Liver (tissue), 9 donors: ENCODE data around the gene ABCC9. TPM values are rescaled to one million over a fixed set of nuclear protein-coding genes. Genes with fewer than 3 reads are reported as not detected.

Experiments used
- DNase-seq: peaks from one replicate; pipeline ENCODE4 v3.0.0-alpha.2; 2017; ENCODE audit warnings: low spot score
- H3K27ac ChIP-seq, 2 donors: one replicate each; pipeline ENCODE4 v1.7.0; 2013; ENCODE audit warnings: inconsistent platforms in 2 of 2, low read length in 2 of 2, control low read depth in 1 of 2, low read depth in 1 of 2, mild to moderate bottlenecking in 1 of 2
- H3K27me3 ChIP-seq, 4 donors: one replicate each; pipeline versions ENCODE4 v1.6.1 to v1.7.0; 2013; ENCODE audit warnings: low read length in 3 of 4, inconsistent platforms in 1 of 4, mild to moderate bottlenecking in 1 of 4, moderate library complexity in 1 of 4; ENCODE audit not compliant: control insufficient read depth in 4 of 4, insufficient read depth in 4 of 4
- H3K36me3 ChIP-seq, 4 donors: one replicate each; pipeline versions ENCODE4 v1.6.1 to v1.7.0; 2013; ENCODE audit warnings: low read length in 3 of 4, mild to moderate bottlenecking in 3 of 4, low read depth in 1 of 4, moderate library complexity in 1 of 4; ENCODE audit not compliant: control insufficient read depth in 4 of 4, insufficient read depth in 3 of 4
- H3K4me1 ChIP-seq, 4 donors: one replicate each; pipeline versions ENCODE4 v1.6.1 to v1.7.0; 2013; ENCODE audit warnings: low read length in 3 of 4, mild to moderate bottlenecking in 3 of 4, moderate library complexity in 1 of 4; ENCODE audit not compliant: control insufficient read depth in 4 of 4, insufficient read depth in 4 of 4
- H3K4me3 ChIP-seq, 3 donors: one replicate each; pipeline versions ENCODE4 v1.6.1 to v1.7.0; 2013; ENCODE audit warnings: low read length in 3 of 3, control low read depth in 1 of 3, low read depth in 1 of 3, mild to moderate bottlenecking in 1 of 3
- H3K9ac ChIP-seq, 2 donors: one replicate each; pipeline ENCODE4 v1.7.0; 2013; ENCODE audit warnings: low read length in 2 of 2, mild to moderate bottlenecking in 2 of 2, moderate library complexity in 2 of 2, control low read depth in 1 of 2, low read depth in 1 of 2
- H3K9me3 ChIP-seq, 4 donors: one replicate each; pipeline versions ENCODE4 v1.6.1 to v1.7.0; 2013; ENCODE audit warnings: low read length in 3 of 4; ENCODE audit not compliant: control insufficient read depth in 4 of 4
- FOXA1 ChIP-seq: IDR thresholded peaks from 2 replicates; pipeline ENCODE4 v1.6.1; 2016; ENCODE audit warnings: antibody characterized with exemption
- FOXA2 ChIP-seq: IDR thresholded peaks from 2 replicates; pipeline ENCODE4 v1.6.1; 2016; ENCODE audit warnings: antibody characterized with exemption
- GABPA ChIP-seq, 2 donors: IDR thresholded peaks in 1 of 2; conservative IDR thresholded peaks in 1 of 2; 2 replicates each; pipeline ENCODE4 v1.6.1; 2016; ENCODE audit warnings: antibody characterized with exemption in 2 of 2, mild to moderate bottlenecking in 1 of 2, moderate library complexity in 1 of 2
- NR2F2 ChIP-seq: IDR thresholded peaks from 2 replicates; pipeline ENCODE4 v1.6.1; 2016; ENCODE audit warnings: antibody characterized with exemption
- RAD21 ChIP-seq, 2 donors: IDR thresholded peaks; 2 replicates each; pipeline ENCODE4 v1.6.1; 2016; ENCODE audit warnings: antibody characterized with exemption in 2 of 2, mild to moderate bottlenecking in 2 of 2
- RXRA ChIP-seq, 2 donors: IDR thresholded peaks; 2 replicates each; pipeline ENCODE4 v1.6.1; 2017 to 2018; ENCODE audit warnings: antibody characterized with exemption in 2 of 2, mild to moderate bottlenecking in 1 of 2
- TAF1 ChIP-seq: conservative IDR thresholded peaks from 2 replicates; pipeline ENCODE4 v1.6.1; 2016; ENCODE audit warnings: antibody characterized with exemption, mild to moderate bottlenecking
- WGBS: extraction: QIAGEN DNeasy Blood & Tissue Kit; methylation state at CpG from one replicate; pipeline ENCODE4 v1.1.7; 2013; 5-methylcytosine and 5-hydroxymethylcytosine counted together
- polyA plus RNA-seq, 2 donors: library from polyadenylated mRNA; stranded (reverse) in 1 of 2; unstranded in 1 of 2; fragments of 200-250 nt in 1 of 2; fragments of >200 nt in 1 of 2; fragmentation: Nextera tagmentation in 1 of 2; extraction: Ambion mirVana in 1 of 2; gene quantifications; one replicate each; pipeline versions ENCODE4 v1.2.1 to v1.2.3, GENCODE V29; 2013 to 2015
- total RNA-seq, 2 donors: library from RNA; depleted of rRNA; stranded (reverse); fragments of >200 nt; gene quantifications; one replicate each; pipeline ENCODE4 v1.2.3, GENCODE V29; 2014
- TF ChIP-seq, protein P1 (sequence below): IDR thresholded peaks from 2 replicates; pipeline ENCODE4 v1.6.1; 2016; ENCODE audit warnings: antibody characterized with exemption
- TF ChIP-seq, protein P2 (sequence below): IDR thresholded peaks from 2 replicates; pipeline ENCODE4 v1.6.1; 2016; ENCODE audit warnings: antibody characterized with exemption
- TF ChIP-seq, protein P3 (sequence below): fragments of 150-350 bp; IDR thresholded peaks from 2 replicates; pipeline ENCODE4 v1.5.1; 2017; ENCODE audit warnings: improper control_type of control experiment, low read depth, low read length; ENCODE audit not compliant: missing input control
- TF ChIP-seq, protein P4 (sequence below): IDR thresholded peaks from 2 replicates; pipeline ENCODE4 v1.6.1; 2016; ENCODE audit warnings: antibody characterized with exemption
- donor health status: healthy.
- donor health status: healthy.
- donor health status: healthy.
- donor health status: healthy.
- donor health status: healthy.

The ABCC9 gene
- total and polyA plus RNA-seq, 4 donors = 2.7 to 55.6 (median 10.7) TPM

DNA sequence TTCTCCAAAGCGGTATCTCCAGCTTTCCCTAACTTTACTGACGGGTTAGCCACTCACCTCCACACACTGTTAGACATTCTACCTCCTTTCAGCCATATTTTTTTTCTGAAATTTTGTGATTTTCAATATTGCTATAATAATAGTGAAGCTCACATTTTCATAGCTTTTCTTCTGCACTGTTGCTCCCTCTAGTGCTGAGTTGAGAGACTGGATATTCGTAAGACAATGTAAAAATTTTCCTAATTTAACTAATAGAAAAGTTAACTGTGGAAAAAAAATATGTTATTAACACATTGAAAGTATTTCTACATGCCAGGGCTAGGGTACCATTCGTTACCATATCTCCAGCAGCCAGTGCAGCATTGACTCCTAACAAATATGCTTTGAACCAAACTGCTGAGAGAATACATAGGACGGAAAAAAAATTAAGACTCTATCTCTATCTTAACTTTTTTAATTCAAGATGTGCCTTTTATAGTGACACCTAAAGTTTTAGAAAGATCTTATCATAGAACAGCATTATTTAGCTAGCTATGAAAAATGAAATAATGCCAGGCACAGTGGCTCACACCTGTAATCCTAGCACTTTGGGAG is 48.7 kb upstream of the ABCC9 start:
- no peak overlapping the region for H3K27ac ChIP-seq
- no peaks in the 10 kb centered on the region for H3K9me3 ChIP-seq
- no peak overlapping the region for H3K4me3 ChIP-seq
- TF ChIP-seq, protein P1, sequence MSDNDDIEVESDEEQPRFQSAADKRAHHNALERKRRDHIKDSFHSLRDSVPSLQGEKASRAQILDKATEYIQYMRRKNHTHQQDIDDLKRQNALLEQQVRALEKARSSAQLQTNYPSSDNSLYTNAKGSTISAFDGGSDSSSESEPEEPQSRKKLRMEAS = no peak
- TF ChIP-seq TAF1 (no peak), RAD21 (IDR thresholded peaks at IDR 0.05) (peak; percentile 86 to 90), FOXA1 (no peak), NR2F2 (no peak), RXRA (IDR thresholded peaks at IDR 0.05) (no peak)
- TF ChIP-seq, protein P2, sequence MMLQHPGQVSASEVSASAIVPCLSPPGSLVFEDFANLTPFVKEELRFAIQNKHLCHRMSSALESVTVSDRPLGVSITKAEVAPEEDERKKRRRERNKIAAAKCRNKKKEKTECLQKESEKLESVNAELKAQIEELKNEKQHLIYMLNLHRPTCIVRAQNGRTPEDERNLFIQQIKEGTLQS = no peak
- TF ChIP-seq, protein P3, sequence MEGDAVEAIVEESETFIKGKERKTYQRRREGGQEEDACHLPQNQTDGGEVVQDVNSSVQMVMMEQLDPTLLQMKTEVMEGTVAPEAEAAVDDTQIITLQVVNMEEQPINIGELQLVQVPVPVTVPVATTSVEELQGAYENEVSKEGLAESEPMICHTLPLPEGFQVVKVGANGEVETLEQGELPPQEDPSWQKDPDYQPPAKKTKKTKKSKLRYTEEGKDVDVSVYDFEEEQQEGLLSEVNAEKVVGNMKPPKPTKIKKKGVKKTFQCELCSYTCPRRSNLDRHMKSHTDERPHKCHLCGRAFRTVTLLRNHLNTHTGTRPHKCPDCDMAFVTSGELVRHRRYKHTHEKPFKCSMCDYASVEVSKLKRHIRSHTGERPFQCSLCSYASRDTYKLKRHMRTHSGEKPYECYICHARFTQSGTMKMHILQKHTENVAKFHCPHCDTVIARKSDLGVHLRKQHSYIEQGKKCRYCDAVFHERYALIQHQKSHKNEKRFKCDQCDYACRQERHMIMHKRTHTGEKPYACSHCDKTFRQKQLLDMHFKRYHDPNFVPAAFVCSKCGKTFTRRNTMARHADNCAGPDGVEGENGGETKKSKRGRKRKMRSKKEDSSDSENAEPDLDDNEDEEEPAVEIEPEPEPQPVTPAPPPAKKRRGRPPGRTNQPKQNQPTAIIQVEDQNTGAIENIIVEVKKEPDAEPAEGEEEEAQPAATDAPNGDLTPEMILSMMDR = peak; percentile 63
- H3K9ac ChIP-seq = no peak overlapping the region
- H3K27me3 ChIP-seq = no peaks in the 10 kb centered on the region
- H3K4me1 ChIP-seq = no peaks in the 10 kb centered on the region
- no peaks in the 10 kb centered on the region for H3K36me3 ChIP-seq
- DNase-seq = no peak
- WGBS = 47% methylated on average over 5 of the region's 5 CpGs

DNA sequence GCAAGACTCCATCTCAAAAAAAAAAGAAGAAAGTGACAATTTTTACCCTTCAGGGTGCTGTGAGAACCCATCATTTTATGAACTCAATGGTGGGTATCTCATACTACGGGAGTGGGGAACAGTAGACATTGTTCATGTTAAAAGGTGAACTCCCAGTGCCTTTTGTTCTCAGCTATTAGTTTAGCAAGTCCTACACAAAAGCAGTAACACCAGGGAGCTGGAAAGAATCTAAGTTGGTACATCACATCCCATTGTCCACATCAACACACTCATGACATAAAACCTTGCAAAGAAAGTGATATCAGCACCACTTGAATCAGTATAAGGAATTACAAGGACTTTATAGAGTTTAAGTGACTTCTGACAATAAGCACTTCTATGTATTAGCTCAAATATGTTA is 47.4 kb upstream of the ABCC9 start:
- no peak for TF ChIP-seq RXRA (IDR thresholded peaks at IDR 0.05)
- Histone ChIP-seq H3K27me3 (no peaks in the 10 kb centered on the region), H3K27ac (no peak overlapping the region), H3K9me3 (no peaks in the 10 kb centered on the region), H3K36me3 (no peaks in the 10 kb centered on the region), H3K9ac (no peak overlapping the region), H3K4me1 (no peaks in the 10 kb centered on the region), H3K4me3 (no peak overlapping the region)
- DNase-seq = no peak
- 97% methylated on average over 1 of the region's 1 CpG for WGBS

DNA sequence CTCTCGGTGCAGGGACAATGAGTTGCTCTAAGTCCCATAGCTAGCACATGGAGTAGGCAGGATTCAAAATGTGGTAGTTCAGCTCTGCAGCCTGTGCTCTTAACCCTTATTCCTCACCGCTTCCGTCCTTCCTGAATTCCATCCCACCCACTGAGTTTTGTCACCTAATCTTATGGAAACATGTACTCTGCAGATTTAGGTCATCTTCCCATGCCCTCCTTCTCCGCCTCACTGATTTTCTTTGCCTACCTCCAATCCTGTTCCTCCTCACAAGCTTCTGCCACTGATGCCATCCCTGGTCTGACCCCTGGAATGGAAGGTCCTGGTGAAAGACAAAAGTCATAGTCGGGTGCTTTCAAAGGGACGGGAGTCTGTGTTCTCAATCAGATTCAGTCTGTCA is 46.5 kb upstream of the ABCC9 start:
- Histone ChIP-seq H3K4me1 (no peaks in the 10 kb centered on the region), H3K27me3 (no peaks in the 10 kb centered on the region), H3K9me3 (no peaks in the 10 kb centered on the region), H3K9ac (no peak overlapping the region), H3K36me3 (no peaks in the 10 kb centered on the region), H3K27ac (no peak overlapping the region), H3K4me3 (no peak overlapping the region)
- 92% methylated on average over 6 of the region's 6 CpGs for WGBS
- DNase-seq = no peak
- no peak for TF ChIP-seq RXRA (IDR thresholded peaks at IDR 0.05)
- TF ChIP-seq, protein P1 = no peak

DNA sequence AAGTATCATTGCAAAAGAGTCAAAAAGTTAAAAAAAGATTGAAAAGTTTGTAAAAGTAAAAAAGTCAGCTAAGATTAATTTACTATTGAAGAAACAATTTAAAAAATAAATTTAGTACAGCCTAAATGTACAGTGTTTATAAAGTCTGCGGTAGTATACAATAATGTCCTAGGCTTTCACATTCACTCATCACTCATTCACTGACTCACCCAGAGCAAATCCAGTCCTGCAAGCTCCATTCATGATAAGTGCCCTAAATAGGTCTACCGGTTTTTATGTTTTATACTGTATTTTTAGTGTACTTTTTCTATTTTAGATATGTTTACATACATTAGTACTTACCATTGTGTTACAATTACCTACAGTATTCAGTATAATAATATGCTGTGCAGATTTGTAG is 43.9 kb upstream of the ABCC9 start:
- H3K9ac ChIP-seq = no peak overlapping the region
- H3K36me3 ChIP-seq = no peaks in the 10 kb centered on the region
- H3K9me3 ChIP-seq = no peaks in the 10 kb centered on the region
- H3K4me1 ChIP-seq = no peaks in the 10 kb centered on the region
- 88% methylated on average over 2 of the region's 2 CpGs for WGBS
- no peak overlapping the region for H3K27ac ChIP-seq
- no peak for DNase-seq
- H3K4me3 ChIP-seq = no peak overlapping the region
- H3K27me3 ChIP-seq = no peaks in the 10 kb centered on the region
- TF ChIP-seq FOXA2 (no peak), FOXA1 (no peak), GABPA (IDR thresholded peaks at IDR 0.05 in 1 of 2, conservative IDR thresholded peaks at IDR 0.05 in 1 of 2) (no peak)
- TF ChIP-seq, protein P3 = no peak
- TF ChIP-seq, protein P4, sequence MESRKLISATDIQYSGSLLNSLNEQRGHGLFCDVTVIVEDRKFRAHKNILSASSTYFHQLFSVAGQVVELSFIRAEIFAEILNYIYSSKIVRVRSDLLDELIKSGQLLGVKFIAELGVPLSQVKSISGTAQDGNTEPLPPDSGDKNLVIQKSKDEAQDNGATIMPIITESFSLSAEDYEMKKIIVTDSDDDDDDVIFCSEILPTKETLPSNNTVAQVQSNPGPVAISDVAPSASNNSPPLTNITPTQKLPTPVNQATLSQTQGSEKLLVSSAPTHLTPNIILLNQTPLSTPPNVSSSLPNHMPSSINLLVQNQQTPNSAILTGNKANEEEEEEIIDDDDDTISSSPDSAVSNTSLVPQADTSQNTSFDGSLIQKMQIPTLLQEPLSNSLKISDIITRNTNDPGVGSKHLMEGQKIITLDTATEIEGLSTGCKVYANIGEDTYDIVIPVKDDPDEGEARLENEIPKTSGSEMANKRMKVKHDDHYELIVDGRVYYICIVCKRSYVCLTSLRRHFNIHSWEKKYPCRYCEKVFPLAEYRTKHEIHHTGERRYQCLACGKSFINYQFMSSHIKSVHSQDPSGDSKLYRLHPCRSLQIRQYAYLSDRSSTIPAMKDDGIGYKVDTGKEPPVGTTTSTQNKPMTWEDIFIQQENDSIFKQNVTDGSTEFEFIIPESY = no peak
